HepG2 (cell line): ENCODE measurements around the gene CYP27A1. TPM values are rescaled to one million over a fixed set of nuclear protein-coding genes. Genes with fewer than 3 reads are reported as not detected.

ENCODE experiments used
- ATAC-seq: fragments of 200-7000 bp; cut with Tn5 transposase; 3 replicates; pipeline ENCODE4 v1.9.1; 2020; ENCODE audit warnings: mild to moderate bottlenecking, moderate library complexity
- BruUV-seq: library from RNA; stranded (reverse); fragments of 400-500 nt; replicated peaks from 2 replicates; lab custom pipeline; 2021; lab: Mats Ljungman, UMichigan
- CTCF ChIA-PET: fragments of 300-600 bp; formaldehyde crosslinking; extraction: SDS; loops from one replicate; lab custom pipeline; 2021; ENCODE audit warnings: low total read pairs, inconsistent platforms, low intra/inter-chr PET ratio; lab: Yijun Ruan, JAX
- POLR2A ChIA-PET: fragments of 350-600 bp; sonication (Branson Sonifier 250); formaldehyde crosslinking; loops from one replicate; lab custom pipeline; 2020; ENCODE audit warnings: antibody characterized with exemption, inconsistent platforms; lab: Yijun Ruan, JAX
- DNase-seq: peaks from one replicate; pipeline ENCODE4 v3.0.0-alpha.2; 2015; ENCODE audit warnings: low spot score
- FAIRE-seq: peaks from 3 replicates; lab custom pipeline; 2011; peaks lifted over from hg19 to GRCh38; lab: Jason Lieb, UNC
- H2AFZ ChIP-seq: one replicate; pipeline ENCODE4 v1.6.1; 2011; ENCODE audit warnings: low read length, inconsistent platforms
- H3K27ac ChIP-seq: fragments of 300-600 bp; 3 replicates; pipeline ENCODE4 v1.8.0; 2011; ENCODE audit warnings: mixed run types, mild to moderate bottlenecking, mixed read lengths, low read length, inconsistent platforms; ENCODE audit not compliant: insufficient read depth; ENCODE audit errors: extremely low read length
- H3K27me3 ChIP-seq, 2 experiments: fragments of 200-600 bp in 1 of 2; 2 replicates in 1 of 2; 3 replicates in 1 of 2; pipeline versions ENCODE4 v1.6.0 to v1.8.0; 2011; ENCODE audit warnings: low read length in 2 of 2, mild to moderate bottlenecking in 2 of 2, moderate library complexity in 2 of 2, inconsistent platforms in 1 of 2; ENCODE audit not compliant: insufficient read depth in 2 of 2, control insufficient read depth in 1 of 2
- H3K36me3 ChIP-seq, 2 experiments: fragments of 200-600 bp in 1 of 2; replicated peaks in 1 of 2; 2 replicates in 1 of 2; 3 replicates in 1 of 2; pipeline versions ENCODE4 v1.5.1 to v1.8.0; 2011; ENCODE audit warnings: low read length in 2 of 2, inconsistent platforms in 1 of 2; ENCODE audit not compliant: insufficient read depth in 2 of 2, control insufficient read depth in 1 of 2
- H3K4me1 ChIP-seq: 2 replicates; pipeline ENCODE4 v1.5.1; 2012; ENCODE audit warnings: low read length, inconsistent platforms; ENCODE audit not compliant: insufficient read depth
- H3K4me2 ChIP-seq: 2 replicates; pipeline ENCODE4 v1.6.0; 2011; ENCODE audit warnings: low read depth, low read length, inconsistent platforms
- H3K4me3 ChIP-seq, 3 experiments: fragments of 200-600 bp in 1 of 3; sonication (generic), shearing (Covaris generic) in 1 of 3; replicated peaks in 1 of 3; 2 replicates each; pipeline ENCODE4 v1.5.1; 2011 to 2016; ENCODE audit warnings: low read length in 3 of 3, inconsistent platforms in 2 of 3, low read depth in 2 of 3, mild to moderate bottlenecking in 2 of 3, control low read depth in 1 of 3, mixed read lengths in 1 of 3; ENCODE audit not compliant: insufficient read depth in 1 of 3
- H3K79me2 ChIP-seq: one replicate; pipeline ENCODE4 v1.6.1; 2011; ENCODE audit warnings: low read length, inconsistent platforms; ENCODE audit not compliant: insufficient read depth
- H3K9ac ChIP-seq: 2 replicates; pipeline ENCODE4 v1.6.0; 2011; ENCODE audit warnings: mild to moderate bottlenecking, low read depth, low read length, inconsistent platforms; ENCODE audit not compliant: insufficient read depth
- H3K9me3 ChIP-seq: 2 replicates; pipeline ENCODE4 v1.5.1; 2012; ENCODE audit warnings: mild to moderate bottlenecking, low read length
- H4K20me1 ChIP-seq: 2 replicates; pipeline ENCODE4 v1.6.0; 2011; ENCODE audit warnings: inconsistent platforms, mild to moderate bottlenecking, low read length, moderate library complexity; ENCODE audit not compliant: insufficient read depth
- CENPX ChIP-seq: sonication (generic); formaldehyde crosslinking; IDR thresholded peaks from 2 replicates; pipeline ENCODE4 v1.9.0; 2021; ENCODE audit warnings: mild to moderate bottlenecking, missing genetic modification reagents, moderate library complexity
- FOXK1 ChIP-seq: sonication (generic); formaldehyde crosslinking; IDR thresholded peaks from 2 replicates; pipeline ENCODE4 v1.4.0; 2020; ENCODE audit warnings: low read depth, missing genetic modification reagents, borderline replicate concordance
- HINFP ChIP-seq: sonication (generic); formaldehyde crosslinking; IDR thresholded peaks from 2 replicates; pipeline ENCODE4 v1.4.0; 2020; ENCODE audit warnings: low read depth, mild to moderate bottlenecking, missing genetic modification reagents
- IKZF1 ChIP-seq: fragments of 450-650 bp; IDR thresholded peaks from 2 replicates; pipeline ENCODE4 v1.7.1; 2016
- MBD4 ChIP-seq: IDR thresholded peaks from 2 replicates; pipeline ENCODE4 v1.6.1; 2012; ENCODE audit warnings: low read length, inconsistent platforms, borderline replicate concordance
- NR1H2 ChIP-seq: sonication (generic); formaldehyde crosslinking; IDR thresholded peaks from 2 replicates; pipeline ENCODE4 v1.8.1; 2022; ENCODE audit warnings: low read depth, missing genetic modification reagents, borderline replicate concordance
- PAX8 ChIP-seq: sonication (generic); formaldehyde crosslinking; IDR thresholded peaks from 2 replicates; pipeline ENCODE4 v1.8.0; 2022; ENCODE audit warnings: mild to moderate bottlenecking, missing genetic modification reagents, borderline replicate concordance
- POLR2AphosphoS2 ChIP-seq: IDR thresholded peaks from 2 replicates; pipeline ENCODE4 v1.6.1; 2011; ENCODE audit warnings: low read depth, low read length, improper control_type of control experiment
- SRSF4 ChIP-seq: fragments of 200-400 bp; formaldehyde crosslinking; IDR thresholded peaks from one replicate; pipeline ENCODE4 v1.6.1; 2018; ENCODE audit warnings: mild to moderate bottlenecking, low read depth, low read length, moderate library complexity; ENCODE audit not compliant: poor library complexity, severe bottlenecking
- SRY ChIP-seq: sonication (generic); formaldehyde crosslinking; IDR thresholded peaks from 2 replicates; pipeline ENCODE4 v1.8.0; 2022; ENCODE audit warnings: mild to moderate bottlenecking, missing genetic modification reagents
- TBL1XR1 ChIP-seq: fragments of 150-350 bp; IDR thresholded peaks from 2 replicates; pipeline ENCODE4 v1.6.1; 2014; ENCODE audit warnings: borderline replicate concordance, low read length; ENCODE audit not compliant: partially characterized antibody
- TFDP2 ChIP-seq: sonication (generic); formaldehyde crosslinking; IDR thresholded peaks from 2 replicates; pipeline ENCODE4 v1.4.0; 2020; ENCODE audit warnings: missing genetic modification reagents
- TFE3 ChIP-seq: IDR thresholded peaks from 2 replicates; pipeline ENCODE4 v1.6.1; 2016
- ZBTB1 ChIP-seq: sonication (generic); formaldehyde crosslinking; IDR thresholded peaks from 2 replicates; pipeline ENCODE4 v1.4.0; 2020; ENCODE audit warnings: missing genetic modification reagents, borderline replicate concordance
- ZBTB38 ChIP-seq: sonication (generic); formaldehyde crosslinking; IDR thresholded peaks from 2 replicates; pipeline ENCODE4 v1.5.1; 2020; ENCODE audit warnings: mild to moderate bottlenecking, missing genetic modification reagents
- ZFP62 ChIP-seq: sonication (generic); formaldehyde crosslinking; IDR thresholded peaks from 2 replicates; pipeline ENCODE4 v1.4.0; 2020; ENCODE audit warnings: missing genetic modification reagents
- ZFP82 ChIP-seq: sonication (generic); formaldehyde crosslinking; IDR thresholded peaks from 2 replicates; pipeline ENCODE4 v1.5.1; 2020; ENCODE audit warnings: mild to moderate bottlenecking, missing genetic modification reagents, borderline replicate concordance
- ZNF441 ChIP-seq: sonication (generic); formaldehyde crosslinking; IDR thresholded peaks from 2 replicates; pipeline ENCODE4 v1.7.0; 2021; ENCODE audit warnings: missing genetic modification reagents, borderline replicate concordance
- ZNF446 ChIP-seq: sonication (generic); formaldehyde crosslinking; IDR thresholded peaks from 2 replicates; pipeline ENCODE4 v1.5.0; 2020; ENCODE audit warnings: mild to moderate bottlenecking, missing genetic modification reagents
- ZNF556 ChIP-seq: sonication (generic); formaldehyde crosslinking; IDR thresholded peaks from 2 replicates; pipeline ENCODE4 v1.4.0; 2020; ENCODE audit warnings: mild to moderate bottlenecking, missing genetic modification reagents, borderline replicate concordance
- ZNF879 ChIP-seq: sonication (generic); formaldehyde crosslinking; IDR thresholded peaks from 2 replicates; pipeline ENCODE4 v1.8.1; 2023; ENCODE audit warnings: missing genetic modification reagents
- WGBS: methylation state at CpG from one replicate; pipeline ENCODE4 v1.1.6; 2017; ENCODE audit warnings: low lambda C conversion rate; 5-methylcytosine and 5-hydroxymethylcytosine counted together
- in situ Hi-C: cut with HindIII; loops from 2 replicates; pipeline ENCODE4 v1.10.0; 2017; ENCODE audit warnings: low pct_unique_long_range_greater_than_20kb; ENCODE audit not compliant: extremely low pct_ligation_motif_present
- intact Hi-C: fragments of 100-400 bp; cut with micrococcal nuclease; formaldehyde crosslinking; loops from one replicate; pipeline ENCODE4 v1.10.0; 2022; ENCODE audit not compliant: unreplicated experiment
- polyA plus RNA-seq, 8 experiments: library from polyadenylated mRNA; depleted of rRNA in 3 of 8; stranded (reverse) in 7 of 8; unstranded in 1 of 8; fragments of >200 nt; fragmentation: Illumina TruSeq in 4 of 8; extraction: Trizol in 4 of 8; gene quantifications; 2 replicates each; pipeline versions ENCODE4 v1.2.1 to v1.2.3, GENCODE V29; 2011 to 2016; ENCODE audit warnings: low read depth in 4 of 8, missing spikeins in 1 of 8, mixed read lengths in 1 of 8; ENCODE audit not compliant: insufficient read depth in 1 of 8
- total RNA-seq, 5 experiments: library from RNA; depleted of rRNA; stranded (reverse); fragments of >200 nt; fragmentation: Illumina TruSeq; extraction: Trizol; gene quantifications; 2 replicates each; pipeline ENCODE4 v1.2.3, GENCODE V29; 2016; ENCODE audit warnings: low read depth in 1 of 5
- TF ChIP-seq, protein P1 (sequence below): IDR thresholded peaks from 2 replicates; pipeline ENCODE4 v1.6.1; 2012; ENCODE audit warnings: inconsistent platforms

Gene CYP27A1
- total and polyA plus RNA-seq, 2 of the 13 experiments (the other 11 are each of a cell fraction or from before 2014, with no cell fraction given) = 157 to 266 TPM

GRCh38 chr2:218754201-218754600, 27.7 kb upstream of the CYP27A1 start:
- peaks cover 95% of the 10 kb centered on the region for H3K4me1 ChIP-seq
- H3K4me2 ChIP-seq = 0 out of 2 replicates have a peak overlapping the region, but pooled peaks have one; percentile 83
- intact Hi-C loops (loop anchor here (2.0 kb wide), 2 partner anchors 43 to 53 kb away; partner anchors contain the start of gene TTLL4), in situ Hi-C loops (no loop called here)
- peaks cover 3% of the 10 kb centered on the region for H3K79me2 ChIP-seq
- ATAC-seq (no peak), FAIRE-seq (no peak), DNase-seq (no peak)
- 98% methylated on average over 3 of the region's 3 CpGs for WGBS
- H3K9me3 ChIP-seq = no peaks in the 10 kb centered on the region
- no peak overlapping the region for H2AFZ ChIP-seq
- POLR2A ChIA-PET = interaction anchor here (0.6 to 8.6 kb wide), 8 partner anchors 8 to 82 kb away, joined by 3 to 218 read pairs (median 16); partner anchors contain the start of genes CYP27A1, RNF25, STK36 and TTLL4
- no peaks in the 10 kb centered on the region for H3K27me3 ChIP-seq
- CTCF ChIA-PET = no interaction called here
- BruUV-seq = no TSS peak
- peak overlapping the region; percentile 96 for H3K27ac ChIP-seq
- no peaks in the 10 kb centered on the region for H4K20me1 ChIP-seq
- peaks cover 27 to 50% of the 10 kb centered on the region in 2 experiments for H3K36me3 ChIP-seq
- no peak overlapping the region for H3K4me3 ChIP-seq
- H3K9ac ChIP-seq = peak overlapping the region; percentile 75; the same call in 1 of the 2 replicates
- TF ChIP-seq TBL1XR1 (no peak), TFDP2 (CRISPR knock-in tag) (no peak), POLR2AphosphoS2 (no peak), CENPX (CRISPR knock-in tag) (no peak), ZBTB38 (CRISPR knock-in tag) (no peak), ZBTB1 (CRISPR knock-in tag) (no peak), NR1H2 (CRISPR knock-in tag) (no peak), ZNF446 (CRISPR knock-in tag) (no peak), ZFP62 (no peak), SRSF4 (no peak), MBD4 (no peak), ZFP82 (CRISPR knock-in tag) (no peak), HINFP (CRISPR knock-in tag) (no peak), TFE3 (CRISPR knock-in tag) (no peak), ZNF441 (CRISPR knock-in tag) (no peak), ZNF879 (CRISPR knock-in tag) (no peak), FOXK1 (CRISPR knock-in tag) (no peak), SRY (CRISPR knock-in tag) (no peak), IKZF1 (no peak), ZNF556 (CRISPR knock-in tag) (0 out of 2 replicates have a peak, but pooled peaks have one; percentile 41), PAX8 (0 out of 2 replicates have a peak, but pooled peaks have one; percentile 37)
- TF ChIP-seq, protein P1, sequence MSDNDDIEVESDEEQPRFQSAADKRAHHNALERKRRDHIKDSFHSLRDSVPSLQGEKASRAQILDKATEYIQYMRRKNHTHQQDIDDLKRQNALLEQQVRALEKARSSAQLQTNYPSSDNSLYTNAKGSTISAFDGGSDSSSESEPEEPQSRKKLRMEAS = no peak
